Amniotic epithelial cell (primary cell): ENCODE results near the gene DUSP3.
"Not testable (repeated sequence)": the region's sequence is repeated elsewhere in the genome, so short reads cannot be mapped to it uniquely, and the experiment has no call there.

ENCODE experiments used
- DNase-seq: peaks from one replicate; pipeline ENCODE4 v3.0.0-alpha.2; 2010; ENCODE audit warnings: low read depth

The DUSP3 gene

DNA sequence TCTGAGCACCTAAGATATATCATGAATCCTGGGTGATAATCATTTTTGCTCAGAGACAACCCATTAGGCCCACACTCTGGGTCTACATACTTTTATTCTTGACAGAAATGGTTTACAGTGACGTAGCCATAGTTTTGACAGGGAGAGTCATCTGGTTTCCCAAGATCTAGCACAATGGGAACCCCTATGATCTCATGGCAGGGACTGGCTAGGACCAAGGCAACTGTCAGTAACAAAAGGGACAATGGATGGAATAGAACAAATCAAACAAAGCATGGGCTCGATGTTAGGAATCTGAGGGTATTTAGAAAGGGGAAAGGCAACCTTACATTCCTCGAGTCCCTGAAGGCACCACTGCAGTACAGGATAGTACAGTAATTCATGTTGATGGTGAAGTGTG lies 22.0 kb upstream of the DUSP3 start:
- no peak for DNase-seq

DNA sequence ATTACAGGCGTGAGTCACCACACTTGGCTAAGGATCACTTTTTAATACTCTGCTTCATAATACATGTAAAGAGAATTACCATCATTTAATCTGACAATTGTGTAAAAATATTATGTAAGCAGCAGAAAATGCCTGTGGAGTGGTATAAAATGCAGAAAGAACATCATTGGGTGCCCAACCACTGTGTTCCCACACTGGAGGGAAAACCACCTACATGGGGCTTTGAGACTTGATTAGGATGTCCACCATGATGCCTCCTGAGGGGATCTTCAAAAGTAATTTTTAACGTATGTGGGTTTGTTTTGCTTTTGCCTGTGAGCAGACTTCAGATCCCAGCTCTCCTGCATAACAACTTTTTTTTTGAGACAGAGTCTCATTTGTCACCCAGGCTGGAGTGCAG lies 20.3 kb upstream of the DUSP3 start:
- DNase-seq: no peak

DNA sequence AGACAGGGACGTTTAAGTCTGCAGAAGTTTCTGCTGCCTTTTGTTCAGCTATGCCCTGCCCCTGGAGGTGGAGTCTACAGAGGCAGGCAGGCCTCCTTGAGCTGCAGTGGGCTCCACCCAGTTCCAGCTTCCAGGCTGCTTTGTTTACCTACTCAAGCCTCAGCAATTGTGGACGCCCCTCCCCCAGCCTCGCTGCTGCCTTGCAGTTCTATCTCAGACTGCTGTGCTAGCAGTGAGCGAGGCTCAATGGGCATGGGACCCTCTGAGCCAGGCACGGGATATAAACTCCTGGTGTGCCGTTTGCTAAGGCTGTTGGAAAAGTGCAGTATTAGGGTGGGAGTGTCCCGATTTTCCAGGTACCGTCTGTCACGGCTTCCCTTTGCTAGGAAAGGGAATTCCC lies 19.2 kb upstream of the DUSP3 start:
- DNase-seq: not testable (repeated sequence)

DNA sequence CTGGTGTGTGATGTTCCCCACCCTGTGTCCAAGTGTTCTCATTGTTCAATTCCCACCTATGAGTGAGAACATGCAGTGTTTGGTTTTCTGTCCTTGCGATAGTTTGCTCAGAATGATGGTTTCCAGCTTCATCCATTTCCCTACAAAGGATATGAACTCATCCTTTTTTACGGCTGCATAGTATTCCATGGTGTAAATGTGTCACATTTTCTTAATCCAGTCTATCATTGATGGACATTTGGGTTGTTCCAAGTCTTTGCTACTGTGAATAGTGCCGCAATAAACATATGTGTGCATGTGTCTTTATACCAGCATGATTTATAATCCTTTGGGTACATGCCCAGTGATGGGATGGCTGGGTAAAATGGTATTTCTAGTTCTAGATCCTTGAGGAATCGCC lies 13.9 kb upstream of the DUSP3 start:
- not testable (repeated sequence) for DNase-seq

DNA sequence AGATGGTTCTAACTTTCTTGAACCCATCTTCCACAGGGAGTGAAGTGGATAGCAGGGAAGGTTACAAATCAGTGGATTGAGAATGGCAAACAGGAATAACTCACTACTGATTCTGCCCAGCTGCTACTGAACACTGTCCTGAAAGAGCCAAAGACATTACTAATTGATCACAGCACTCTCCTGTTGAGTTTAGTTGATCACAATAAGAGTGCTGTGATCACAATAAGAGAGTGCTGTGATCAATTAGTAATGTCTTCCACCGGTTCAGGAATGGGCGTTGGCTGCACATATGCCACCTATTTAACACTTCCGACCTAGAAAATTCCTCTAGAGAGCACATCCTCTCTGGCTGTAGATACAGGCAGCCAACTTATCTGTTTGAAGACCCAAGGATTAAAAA lies 12.8 kb upstream of the DUSP3 start:
- peak; percentile 52 for DNase-seq

DNA sequence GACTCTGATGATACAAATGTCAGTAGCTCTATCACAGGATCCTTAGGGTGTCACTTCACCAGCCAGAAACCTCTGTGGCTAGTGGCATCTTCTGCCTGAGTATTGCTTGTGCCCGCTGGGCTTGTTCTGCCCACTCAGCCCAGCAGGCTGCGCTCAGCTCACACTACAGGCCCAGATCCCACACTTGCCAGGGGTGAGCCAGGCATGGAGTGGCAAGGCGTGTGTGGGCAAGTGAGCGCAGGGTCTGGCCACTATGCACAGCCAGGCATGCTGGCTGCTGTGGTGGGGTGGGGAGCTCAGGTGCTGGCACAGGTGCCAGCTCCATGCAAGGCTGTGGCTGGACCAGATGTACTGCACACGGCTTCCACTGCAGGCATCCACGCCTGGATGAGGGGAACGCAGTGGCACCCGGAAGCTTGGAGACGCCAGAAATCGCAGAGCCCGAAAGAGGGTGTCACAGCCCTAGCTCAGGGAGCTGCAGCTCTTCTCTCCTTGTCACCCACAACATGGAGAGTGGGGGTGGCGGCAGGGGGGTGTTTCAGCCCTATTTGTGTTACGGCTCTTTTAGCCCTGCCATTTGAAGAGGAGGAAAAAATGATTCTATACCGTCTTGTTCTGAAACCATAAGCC lies 11.6 kb upstream of the DUSP3 start:
- no peak for DNase-seq

DNA sequence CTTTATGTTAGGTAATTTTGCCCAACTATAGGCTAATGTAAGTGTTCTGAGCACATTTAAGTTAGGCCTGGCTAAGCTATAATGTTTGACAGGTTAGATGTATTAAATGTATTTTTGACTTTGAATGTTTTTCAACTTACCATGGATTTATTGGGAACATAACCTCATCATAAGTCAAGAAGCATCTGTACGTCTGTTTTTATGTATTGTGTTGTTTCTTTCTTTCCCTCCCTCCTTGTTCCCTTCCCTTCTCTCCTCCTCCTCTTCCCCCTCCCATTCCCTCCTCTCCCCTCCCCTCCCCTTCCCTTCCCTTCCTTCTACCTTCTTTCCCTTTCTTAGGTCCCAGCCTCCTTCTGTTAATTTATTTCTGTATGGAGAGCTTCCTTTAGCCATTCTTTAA lies 10.7 kb upstream of the DUSP3 start:
- DNase-seq: no peak

DNA sequence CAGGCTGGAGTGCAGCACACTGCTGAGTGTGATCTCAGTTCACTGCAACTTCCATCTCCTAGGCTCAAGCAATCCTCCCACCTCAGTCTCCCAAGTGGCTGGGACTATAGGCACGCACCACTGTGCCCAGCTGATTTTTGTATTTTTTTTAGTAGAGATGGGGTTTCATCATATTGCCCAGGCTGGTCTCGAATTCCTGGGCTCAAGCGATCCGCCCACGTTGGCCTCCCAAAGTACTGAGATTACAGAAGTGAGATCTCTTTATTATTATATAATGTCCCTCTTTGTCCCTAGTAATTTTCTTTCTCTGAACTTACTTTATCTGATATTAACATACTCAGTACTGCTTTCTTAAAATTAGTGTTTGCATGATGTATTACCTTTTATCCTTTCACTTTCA lies 9.8 kb upstream of the DUSP3 start:
- no peak for DNase-seq

DNA sequence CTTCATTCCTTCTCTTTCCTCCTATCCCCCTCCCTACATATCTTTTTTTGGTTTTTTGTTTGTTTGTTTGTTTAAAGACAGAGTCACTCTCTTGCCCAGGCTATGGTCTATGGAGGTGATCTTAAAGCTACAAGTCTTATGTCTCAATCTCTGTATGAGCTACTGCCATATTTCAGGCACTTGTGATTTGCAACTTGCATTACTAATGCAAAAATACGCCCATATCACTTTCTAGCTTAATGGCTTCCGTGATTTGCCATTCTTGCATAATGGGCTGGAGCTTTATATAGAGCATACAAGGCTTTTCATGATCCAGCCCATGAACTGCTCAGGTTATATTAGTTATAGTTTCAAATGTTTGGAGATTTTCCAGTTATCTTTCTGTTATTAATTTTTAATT lies 9.0 kb upstream of the DUSP3 start:
- DNase-seq: peak; percentile 74

DNA sequence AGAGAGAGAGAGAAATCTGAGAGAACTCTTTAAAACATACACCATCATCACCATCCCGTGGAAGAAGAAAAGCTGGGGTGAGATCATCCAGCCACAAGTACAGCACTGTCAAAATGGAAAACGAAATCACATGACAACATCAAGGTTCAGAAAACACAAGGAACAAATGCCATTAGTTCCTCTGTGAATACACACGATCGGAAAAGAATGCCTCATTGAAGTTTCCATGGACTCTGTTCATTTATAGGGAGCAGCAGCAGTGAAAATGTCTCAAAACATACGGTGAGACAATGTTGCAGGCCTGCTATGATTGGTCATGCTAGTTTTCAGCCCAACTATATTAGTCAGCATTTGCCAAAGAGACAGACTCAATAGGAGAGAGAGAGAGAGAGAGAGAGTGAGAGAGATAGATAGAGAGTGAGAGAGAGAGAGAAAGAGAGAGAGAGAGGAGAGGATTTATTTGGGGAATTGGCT lies 5.9 kb upstream of the DUSP3 start:
- DNase-seq: peak; percentile 81

DNA sequence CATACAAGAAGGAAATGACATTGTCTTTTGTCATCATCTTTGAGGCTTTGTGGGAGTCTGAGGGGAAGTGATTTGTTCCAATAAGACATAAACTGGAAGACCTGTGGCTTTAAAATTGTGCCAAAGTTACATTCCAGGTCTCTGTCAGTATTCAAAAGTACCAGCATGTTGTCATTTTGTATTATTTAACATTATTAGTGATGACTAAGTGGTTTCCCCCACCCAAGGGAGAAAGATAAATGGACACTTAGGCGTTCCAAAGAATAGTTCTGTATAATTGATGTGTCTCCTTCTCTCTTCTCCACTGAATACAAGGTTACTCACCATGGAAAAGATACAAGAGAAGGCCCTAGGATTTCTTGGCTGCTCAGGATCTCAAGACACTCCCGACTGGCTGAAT lies 5.3 kb upstream of the DUSP3 start:
- peak; percentile 51 for DNase-seq

DNA sequence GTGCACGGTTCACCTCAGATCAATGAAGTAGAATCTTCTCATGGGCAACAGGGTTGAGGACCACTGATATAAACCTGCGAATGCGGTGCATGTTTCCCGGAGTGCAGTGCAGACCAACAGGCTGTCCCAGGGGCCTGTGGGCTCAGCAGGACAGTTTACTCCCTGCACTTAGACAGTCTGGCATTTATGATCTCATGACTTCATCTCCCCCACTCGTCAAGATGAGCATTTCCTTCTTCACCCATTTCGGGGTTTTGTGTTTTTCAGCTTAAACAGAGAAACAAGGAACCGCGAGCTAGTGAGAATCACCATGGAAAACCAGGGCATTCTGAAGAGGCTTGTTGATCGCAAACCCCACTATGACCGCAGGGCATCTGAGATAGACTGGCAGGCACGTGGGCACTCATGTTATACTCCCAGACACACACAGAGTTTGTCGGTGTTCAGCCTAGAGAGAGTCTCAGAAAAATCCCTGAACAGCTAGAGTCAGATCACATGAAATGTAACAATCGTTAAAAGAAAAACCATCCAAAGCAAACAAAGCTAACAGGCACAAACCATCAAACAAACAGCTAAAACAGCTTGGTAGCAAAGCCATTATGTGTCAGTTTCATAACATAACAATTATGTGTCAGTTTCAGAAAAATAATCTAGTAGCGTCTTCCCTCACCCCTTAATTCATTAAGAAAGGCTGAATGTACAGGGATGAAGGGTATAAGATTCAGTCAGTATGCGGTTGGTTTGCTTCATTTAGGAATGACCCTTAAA lies 4.3 kb upstream of the DUSP3 start:
- DNase-seq: no peak

DNA sequence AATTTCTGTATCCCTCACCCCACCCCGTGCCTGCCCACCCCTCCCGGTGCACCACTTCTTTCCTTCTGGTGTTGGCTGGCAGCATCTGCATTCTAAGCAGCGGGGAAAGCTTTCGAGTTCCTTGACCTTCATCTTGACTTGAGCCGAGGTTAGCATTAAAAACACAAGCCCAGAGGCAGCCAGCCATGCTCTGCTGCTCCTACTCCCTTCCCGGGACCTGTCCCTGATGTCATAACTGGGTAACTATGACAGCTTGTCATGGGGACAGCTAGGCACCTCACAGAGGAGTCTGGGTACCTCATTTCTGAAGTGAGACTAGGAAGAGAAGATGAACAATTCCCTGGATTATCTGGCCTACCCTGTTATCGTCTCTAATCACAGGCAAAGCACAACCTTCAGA lies 1.4 kb upstream of the DUSP3 start, which contains the start of gene CFAP97D1:
CFAP97D1 (plus strand) TSS at position 301 of the 400 bp plus-strand sequence; CDS start at position 329, 28 bp downstream.
- DNase-seq: no peak

DNA sequence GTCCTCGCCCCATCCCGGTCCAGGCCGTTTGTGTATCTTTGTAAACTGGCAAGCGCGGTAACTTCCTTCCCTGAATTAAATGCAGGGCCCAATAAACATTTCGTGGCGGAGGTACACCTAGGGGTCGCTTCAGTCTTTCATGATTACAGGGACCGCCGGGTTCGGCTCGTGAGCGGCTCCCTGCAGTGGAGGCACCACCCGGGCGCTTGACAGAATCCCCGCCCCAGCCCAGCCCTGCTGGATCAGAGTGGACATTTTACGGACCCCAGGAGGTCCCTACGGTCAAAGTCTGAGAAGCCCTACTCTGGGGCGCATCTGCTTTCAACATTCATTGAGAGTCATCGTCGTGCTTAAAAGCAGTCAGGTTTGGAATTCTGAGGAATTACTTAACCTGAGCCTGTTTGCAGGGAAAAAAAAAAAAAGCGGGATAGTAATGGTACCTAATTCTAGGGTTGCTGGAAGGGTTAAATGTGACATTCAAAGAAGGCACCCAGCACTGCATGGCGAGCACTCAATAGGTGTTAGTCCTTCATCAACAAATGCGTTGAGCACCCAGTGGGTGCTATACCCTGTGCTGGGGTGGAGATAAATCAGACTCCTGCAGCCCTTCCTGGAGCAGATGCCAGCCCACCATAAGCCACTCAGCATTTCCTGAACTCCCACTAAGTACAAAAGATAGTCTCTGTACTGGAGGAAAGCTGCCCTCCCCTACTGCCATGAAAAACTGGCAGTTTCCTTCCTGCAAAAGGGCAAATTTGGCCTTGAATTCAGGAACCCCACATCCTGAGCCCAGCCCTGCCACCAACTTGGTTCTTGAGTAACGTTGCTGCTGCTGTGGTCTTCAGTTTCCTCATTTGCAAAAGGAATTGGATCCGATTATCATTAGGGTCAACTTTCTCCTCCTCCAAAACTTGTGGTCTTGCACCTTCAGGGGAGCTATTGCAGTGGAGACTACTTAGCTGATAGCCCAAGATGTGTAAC lies 658 bp upstream of the DUSP3 start:
- DNase-seq: no peak

DNA sequence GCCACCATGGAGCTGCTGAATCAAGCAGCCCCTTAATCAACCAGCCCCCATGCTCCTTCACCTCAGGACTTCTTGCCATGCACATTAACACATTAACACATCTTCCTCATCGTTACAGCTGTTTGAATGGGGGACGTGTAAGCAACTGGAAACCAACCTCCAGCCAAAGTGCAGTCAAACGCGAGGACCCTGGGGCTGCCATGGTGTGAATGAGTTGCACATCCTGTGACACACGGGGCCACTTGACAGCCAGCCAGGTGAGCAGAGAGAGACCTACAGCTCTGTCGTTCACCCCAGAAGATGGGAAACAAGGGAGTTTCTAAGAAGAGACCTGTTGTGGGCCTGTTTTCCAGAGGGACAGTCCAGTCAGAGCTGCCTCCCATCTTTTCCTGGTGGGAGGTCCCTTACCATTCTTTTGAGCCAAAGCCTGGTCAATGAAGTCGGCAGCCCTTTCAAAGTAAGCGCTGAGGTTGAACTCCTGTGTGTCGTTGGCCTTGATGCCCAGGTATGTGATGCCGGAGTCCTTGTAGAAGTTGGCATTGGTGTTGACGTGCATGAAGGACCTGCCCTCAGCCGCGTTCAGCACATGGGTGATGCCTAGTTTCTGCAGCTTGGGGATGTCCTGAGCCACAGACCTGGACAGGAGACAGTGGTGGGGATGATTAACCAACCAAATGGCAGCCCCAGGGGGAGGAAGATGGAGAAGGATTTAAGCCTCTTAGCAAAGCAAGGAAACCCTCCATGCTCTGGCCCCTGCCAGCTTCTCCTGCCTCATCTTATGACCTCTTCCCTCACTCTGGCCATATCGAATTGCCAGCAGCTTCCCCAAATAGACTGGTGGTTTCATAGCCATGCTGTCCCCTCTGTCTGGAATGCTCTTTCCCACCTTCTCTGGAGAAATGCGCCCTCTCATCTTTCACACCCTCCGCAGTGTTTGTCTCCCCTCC lies 4.2 kb downstream of the DUSP3 start:
- no peak for DNase-seq

DNA sequence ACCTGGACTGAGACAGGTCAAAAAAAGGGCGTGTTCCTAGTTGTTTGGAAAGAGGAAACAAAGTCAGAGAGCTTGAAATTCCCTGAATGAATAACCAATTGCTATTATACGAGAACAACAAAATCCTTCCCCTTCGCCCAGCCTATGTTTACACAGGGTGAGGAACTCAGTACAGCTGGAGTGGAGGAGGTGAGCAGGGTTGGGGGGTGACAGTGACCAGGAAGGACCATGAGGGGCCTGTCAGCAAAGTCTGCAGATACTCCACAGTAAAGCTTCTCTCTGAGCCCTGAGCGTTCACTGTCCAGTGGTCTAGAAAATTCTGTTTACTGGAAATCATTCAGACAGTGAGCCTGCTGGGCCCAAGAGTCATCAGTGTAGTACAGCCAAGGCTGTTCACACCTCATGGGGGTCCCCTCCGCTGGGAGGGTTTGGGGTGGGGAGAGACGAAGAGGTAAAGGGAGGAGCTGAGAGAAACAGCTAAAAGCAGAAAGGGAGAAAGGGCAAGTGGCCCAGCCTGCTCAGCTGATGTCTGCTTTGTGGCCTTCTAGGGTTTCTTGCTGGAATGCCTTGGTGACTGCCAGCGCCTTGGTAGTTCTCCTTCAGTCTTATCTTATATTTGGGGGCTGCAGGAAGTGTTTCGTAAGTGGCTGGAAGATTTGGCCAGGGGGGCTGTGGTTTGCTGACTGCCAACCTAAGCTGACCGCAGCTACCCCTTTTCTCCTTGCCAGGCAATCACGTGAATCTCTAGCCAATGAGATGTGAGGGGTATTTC lies 5.7 kb downstream of the DUSP3 start:
- no peak for DNase-seq

DNA sequence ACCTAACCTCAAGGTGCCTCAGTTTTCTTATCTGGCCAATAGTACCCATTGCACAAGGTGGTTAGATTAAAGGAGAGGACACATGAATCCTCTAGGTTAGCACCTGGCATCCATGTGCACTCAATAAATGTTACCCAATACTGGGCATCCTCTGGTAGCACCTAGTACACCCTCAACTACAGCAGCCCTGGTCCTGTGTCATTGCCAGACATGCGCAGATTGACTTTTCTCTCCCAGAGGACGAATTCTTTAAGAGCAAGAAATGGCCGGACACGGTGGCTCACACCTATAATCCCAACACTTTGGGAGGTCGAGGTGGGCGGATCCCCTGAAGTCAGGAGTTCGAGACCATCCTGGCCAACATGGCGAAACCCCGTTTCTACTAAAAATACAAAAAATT lies 7.3 kb downstream of the DUSP3 start:
- DNase-seq: no peak

DNA sequence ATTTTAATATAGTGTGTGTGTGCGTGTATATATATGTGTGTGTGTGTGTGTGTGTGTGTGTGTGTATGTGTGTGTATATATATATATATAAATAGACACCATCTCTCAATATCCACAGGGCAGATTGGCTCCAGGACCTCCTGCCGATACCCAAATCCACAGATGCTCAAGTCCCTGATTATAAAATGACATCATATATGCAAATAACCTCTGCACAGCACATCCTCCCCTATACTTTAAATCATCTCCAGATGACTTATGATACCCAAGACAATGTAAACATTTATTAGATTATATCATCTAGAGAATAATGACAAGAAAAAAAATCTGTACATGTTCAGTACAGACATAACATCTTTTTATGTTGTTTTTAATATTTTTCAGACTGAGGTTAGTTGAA lies 7.8 kb downstream of the DUSP3 start:
- DNase-seq: no peak

DNA sequence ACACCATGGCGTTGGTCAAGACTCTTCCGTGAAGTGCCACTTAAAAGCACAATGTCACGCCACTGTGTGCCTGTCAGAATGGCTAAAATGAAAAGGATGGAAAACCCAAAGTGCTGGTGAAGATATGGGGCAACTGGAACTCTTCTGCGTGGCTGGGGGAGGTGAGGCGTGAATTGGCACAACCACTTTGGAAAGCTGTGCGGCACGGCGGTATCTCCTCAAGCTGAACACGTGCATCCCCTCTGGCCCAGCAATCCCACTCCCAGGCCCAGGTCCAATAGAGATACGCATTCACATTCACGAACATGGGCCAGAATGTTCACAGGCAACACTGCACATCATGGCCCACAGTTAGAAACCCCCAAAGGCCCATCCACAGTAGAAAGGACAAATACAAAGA lies 8.9 kb downstream of the DUSP3 start:
- DNase-seq: no peak

DNA sequence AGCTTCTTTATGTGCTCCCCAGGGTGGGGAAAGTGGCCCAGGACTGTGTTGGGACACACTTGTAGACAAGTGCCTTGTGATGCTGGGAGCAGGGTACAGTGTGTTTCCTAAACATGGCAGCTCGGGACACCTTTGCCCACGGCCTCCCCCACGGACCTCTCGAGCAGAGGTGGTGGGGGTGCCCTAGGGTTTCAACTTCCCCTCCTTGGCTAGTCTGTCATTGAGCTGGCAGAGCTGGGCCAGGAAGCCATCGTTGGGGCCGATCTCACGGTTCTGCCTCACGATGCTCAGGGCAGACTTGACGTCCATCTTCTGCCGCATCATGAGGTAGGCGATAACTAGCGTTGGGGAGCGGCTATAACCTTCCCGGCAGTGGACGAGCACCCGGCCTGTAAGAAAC lies 9.4 kb downstream of the DUSP3 start:
- no peak for DNase-seq

DNA sequence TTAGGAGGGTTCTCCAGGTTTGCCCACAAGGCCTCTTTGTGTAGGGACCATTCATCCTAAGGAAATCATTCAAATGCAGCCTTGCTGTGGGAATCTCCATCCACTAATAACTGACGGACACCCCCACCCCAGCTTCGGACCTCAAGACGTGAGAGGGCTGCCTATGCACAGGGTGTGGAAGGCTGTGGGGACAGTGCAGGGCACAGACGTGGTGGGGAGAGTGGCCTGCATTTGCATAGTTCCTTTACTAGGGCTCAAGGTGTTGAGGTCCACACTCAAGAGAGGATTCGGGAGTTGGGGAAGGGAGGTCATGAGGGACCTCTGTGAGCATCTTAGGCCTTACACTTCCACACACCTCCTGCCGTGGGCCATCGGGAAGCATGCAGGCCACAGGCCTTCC lies 9.8 kb downstream of the DUSP3 start:
- no peak for DNase-seq
